Activated effector memory CD4-positive, alpha-beta T cell treated with Interleukin-2 at 50 U/mL for 16 hours (primary cell): ENCODE results near the gene TNFSF12.

Experiments used
- DNase-seq: peaks from one replicate; pipeline ENCODE4 v3.0.0-alpha.2; 2020

TNFSF12 gene, protein sequence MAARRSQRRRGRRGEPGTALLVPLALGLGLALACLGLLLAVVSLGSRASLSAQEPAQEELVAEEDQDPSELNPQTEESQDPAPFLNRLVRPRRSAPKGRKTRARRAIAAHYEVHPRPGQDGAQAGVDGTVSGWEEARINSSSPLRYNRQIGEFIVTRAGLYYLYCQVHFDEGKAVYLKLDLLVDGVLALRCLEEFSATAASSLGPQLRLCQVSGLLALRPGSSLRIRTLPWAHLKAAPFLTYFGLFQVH

DNA sequence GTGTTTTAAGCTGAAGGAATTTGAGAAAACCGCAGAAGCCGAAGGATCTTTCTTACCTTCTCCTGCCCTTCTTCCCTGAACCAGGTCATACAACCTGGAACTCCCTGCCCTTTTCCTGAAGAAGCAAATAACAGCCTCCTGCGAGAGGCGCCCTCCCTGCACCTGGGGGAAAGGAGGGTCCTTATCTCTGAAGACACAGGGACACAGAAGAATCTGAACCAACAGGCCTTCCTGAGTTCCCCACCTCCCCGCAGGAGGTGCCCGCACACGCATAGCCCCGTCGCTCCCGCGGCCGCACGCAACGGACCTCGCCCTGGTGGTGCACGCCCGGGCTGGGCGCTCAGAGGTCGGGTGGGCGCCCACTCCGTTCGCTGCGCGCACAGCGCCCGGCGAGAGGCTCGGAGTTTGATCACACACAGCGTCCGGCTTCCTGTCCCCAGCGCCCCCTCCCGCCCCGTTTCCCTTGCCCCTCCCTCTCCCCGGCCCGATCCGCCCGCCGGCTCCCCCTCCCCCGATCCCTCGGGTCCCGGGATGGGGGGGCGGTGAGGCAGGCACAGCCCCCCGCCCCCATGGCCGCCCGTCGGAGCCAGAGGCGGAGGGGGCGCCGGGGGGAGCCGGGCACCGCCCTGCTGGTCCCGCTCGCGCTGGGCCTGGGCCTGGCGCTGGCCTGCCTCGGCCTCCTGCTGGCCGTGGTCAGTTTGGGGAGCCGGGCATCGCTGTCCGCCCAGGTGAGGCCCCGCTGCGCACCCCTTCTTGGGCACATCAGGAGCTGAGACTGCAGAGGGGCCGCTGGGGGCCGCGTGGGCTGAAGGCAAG is at the start of gene TNFSF12:
Gene TNFSF12, plus strand, starts transcription at position 474 of the 816 bp plus-strand sequence. Its CDS starts 96 bp downstream, at position 570.
- DNase-seq = peak; percentile 57

DNA sequence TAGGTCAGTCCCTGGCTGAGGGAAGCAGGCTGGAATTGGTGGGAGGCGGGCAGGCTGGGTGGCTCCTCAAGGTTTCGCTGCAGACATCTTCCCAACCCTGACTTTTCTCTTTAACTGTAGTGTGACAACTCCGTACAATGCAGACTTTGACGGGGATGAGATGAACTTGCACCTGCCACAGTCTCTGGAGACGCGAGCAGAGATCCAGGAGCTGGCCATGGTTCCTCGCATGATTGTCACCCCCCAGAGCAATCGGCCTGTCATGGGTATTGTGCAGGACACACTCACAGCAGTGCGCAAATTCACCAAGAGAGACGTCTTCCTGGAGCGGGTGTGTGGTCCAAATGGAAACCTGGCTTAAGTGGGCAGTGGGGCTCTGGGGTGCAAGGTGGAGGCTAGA is 49.7 kb upstream of the TNFSF12 start:
- no peak for DNase-seq

DNA sequence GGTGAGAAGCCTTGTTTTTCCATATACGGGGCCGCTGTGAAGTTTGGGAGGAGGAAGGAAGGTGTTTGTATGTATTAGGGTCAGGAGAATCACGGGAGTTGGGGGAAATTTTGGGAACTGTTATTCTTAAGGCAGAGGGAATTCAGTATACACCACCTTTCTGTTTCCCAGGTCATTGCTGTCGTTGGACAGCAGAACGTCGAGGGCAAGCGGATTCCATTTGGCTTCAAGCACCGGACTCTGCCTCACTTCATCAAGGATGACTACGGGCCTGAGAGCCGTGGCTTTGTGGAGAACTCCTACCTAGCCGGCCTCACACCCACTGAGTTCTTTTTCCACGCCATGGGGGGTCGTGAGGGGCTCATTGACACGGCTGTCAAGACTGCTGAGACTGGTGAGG is 47.1 kb upstream of the TNFSF12 start:
- no peak for DNase-seq

DNA sequence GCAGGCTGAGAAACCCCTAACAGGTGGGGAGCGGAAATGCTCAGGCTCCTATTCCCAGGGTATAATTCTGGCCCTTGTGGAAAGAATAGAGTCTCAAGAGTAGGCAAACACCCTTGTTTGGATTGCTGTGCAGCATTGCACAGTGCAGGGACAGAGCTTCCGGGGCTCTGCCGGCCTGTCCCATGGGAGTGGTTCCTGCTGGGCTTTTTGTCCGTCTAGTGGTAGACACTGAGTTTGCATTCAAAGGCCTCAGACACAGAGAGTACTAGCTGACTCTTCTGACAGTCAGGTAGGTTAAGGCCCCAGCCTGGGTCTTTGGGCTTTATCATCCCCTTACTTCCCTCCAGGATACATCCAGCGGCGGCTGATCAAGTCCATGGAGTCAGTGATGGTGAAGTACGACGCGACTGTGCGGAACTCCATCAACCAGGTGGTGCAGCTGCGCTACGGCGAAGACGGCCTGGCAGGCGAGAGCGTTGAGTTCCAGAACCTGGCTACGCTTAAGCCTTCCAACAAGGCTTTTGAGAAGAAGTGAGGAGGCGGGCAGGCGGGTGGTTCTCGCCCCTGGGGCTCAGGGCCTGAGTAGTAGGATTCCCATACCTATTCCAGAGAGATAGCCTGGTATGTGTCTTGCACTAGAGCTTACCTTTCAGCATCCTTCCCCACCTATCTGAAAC is 46.5 kb upstream of the TNFSF12 start:
- DNase-seq = no peak

DNA sequence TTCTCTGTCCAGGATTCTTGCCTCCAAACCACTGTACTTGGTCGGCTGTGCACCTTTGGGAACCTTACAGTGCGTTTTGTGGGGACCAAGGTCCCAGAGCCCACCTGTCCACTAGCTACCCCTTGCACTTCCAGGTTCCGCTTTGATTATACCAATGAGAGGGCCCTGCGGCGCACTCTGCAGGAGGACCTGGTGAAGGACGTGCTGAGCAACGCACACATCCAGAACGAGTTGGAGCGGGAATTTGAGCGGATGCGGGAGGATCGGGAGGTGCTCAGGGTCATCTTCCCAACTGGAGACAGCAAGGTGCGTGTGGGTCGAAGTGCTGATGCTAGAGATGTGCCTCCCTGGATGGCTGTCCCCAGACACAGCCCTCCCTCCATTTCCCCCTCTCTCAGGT is 45.9 kb upstream of the TNFSF12 start:
- DNase-seq = no peak

GRCh38 chr17:7503521-7503920 is 45.3 kb upstream of the TNFSF12 start:
- no peak for DNase-seq

- DNase-seq = no peak
Measured at GRCh38 chr17:7508145-7508544, 40.7 kb upstream of the TNFSF12 start.

GRCh38 chr17:7508846-7509245 is 40.0 kb upstream of the TNFSF12 start:
- DNase-seq = no peak

DNA sequence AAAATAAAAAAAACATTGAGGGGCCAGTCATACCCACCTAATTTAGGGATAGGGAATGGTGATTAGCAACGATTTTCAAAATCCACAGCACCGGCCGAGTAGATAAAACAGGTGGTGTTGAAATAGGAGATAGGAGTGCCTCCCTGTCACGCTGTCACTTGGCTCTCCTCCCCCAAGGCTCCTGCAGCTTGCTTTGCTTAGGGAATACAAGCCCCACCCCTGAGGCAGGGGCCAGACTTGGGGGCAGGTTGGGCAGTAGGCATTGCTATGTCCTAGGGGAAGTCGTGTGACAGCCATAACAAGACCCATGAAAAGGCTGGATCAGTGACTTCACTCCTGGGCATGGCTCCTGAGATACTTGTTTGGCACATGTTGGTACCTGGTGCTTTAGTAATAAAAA is 38.9 kb upstream of the TNFSF12 start:
- no peak for DNase-seq

GRCh38 chr17:7511108-7511507 is 37.8 kb upstream of the TNFSF12 start:
- DNase-seq = no peak

- no peak for DNase-seq
Measured at GRCh38 chr17:7512105-7512504, 36.8 kb upstream of the TNFSF12 start.

GRCh38 chr17:7512824-7513540 is 35.9 kb upstream of the TNFSF12 start:
- no peak for DNase-seq

DNA sequence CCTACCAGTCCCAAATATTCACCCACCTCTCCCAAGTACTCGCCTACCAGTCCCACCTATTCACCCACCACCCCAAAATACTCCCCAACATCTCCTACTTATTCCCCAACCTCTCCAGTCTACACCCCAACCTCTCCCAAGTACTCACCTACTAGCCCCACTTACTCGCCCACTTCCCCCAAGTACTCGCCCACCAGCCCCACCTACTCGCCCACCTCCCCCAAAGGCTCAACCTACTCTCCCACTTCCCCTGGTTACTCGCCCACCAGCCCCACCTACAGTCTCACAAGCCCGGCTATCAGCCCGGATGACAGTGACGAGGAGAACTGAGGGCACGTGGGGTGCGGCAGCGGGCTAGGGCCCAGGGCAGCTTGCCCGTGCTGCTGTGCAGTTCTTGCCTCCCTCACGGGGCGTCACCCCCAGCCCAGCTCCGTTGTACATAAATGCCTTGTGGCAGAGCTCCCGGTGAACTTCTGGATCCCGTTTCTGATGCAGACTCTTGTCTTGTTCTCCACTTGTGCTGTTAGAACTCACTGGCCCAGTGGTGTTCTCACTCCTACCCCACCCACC is 34.9 kb upstream of the TNFSF12 start:
- no peak for DNase-seq

- DNase-seq = no peak
Measured at GRCh38 chr17:7515911-7516610, 32.8 kb upstream of the TNFSF12 start.

DNA sequence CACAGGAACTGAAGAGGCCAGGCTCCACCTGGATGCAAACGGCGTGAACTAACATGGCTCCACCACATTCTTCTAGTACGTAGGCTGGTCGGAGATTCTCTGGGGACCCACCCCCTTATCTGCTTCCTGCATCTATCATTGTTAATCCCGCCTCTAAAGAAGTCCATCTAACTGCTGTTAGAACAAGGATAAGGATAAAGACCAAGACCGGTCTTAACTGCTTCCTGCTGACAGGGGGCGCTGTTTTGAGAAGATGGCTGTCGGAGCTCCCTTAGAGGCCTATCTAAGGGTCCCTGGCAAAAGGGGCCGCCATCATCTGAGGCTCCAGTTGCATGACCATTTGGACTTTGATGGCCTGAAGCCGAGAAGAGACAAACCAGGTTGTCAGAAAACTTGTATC is 25.8 kb upstream of the TNFSF12 start:
- DNase-seq = peak; percentile 24

- no peak for DNase-seq
Measured at GRCh38 chr17:7528842-7529241, 20.0 kb upstream of the TNFSF12 start.

DNA sequence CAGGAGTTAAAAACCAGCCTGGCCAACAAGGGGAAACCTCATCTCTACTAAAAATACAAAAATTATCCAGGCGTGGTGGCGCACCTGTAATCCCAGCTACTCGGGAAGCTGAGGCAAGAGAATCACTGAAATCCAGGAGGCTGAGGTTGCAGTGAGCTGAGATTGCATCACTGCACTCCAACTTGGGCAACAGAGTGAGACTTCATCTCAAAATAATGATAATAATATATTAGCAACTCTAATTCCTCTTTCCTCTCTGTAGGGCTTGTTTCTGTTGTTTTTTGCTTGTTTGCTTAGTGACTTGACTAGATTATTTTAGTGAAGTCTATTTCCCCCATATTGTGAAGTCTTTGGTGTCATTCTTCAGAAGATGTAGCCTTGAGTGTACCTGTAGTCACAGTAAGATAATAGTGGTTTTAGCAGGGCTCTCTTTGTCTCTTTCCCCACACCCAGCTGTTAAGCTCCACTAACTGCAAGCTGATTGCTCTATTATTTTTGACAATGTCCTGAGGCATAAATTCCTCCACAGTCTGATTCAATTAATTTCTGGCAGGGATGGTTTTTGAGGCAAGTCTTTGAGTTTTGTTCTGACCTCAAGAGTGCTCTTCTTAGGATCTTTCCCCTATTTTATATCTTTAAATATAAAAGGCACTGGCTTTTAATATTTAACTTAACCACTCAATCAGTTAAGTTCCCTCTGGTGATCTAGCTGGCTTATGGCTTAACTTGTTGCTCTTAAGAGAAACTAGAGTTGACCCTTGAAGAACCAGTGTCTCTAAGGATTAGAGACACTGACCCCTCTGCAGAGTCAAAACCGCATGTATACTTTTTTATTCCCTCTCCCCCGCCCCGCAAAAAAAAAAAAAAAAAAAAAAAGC is 18.6 kb upstream of the TNFSF12 start:
- no peak for DNase-seq

DNA sequence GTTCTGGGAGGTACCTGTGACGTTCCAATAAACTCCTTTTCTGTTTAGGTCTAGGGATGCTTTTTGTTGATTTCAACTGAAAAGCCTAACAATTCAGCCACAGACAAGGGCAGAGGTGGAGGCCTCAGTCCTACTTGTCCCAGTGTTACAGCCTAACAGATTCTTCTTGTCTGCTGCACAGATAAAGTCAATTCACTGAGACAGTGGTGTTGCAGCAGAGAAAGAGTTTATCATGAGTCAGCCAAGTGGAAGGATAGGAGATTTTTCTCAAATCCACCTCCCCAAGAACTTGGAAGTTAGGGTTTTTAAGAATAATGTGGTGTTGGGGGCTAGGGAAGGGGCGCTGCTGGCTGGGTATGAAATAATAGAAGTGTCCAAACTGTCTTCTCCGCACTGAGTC is 10.8 kb upstream of the TNFSF12 start:
- DNase-seq = no peak

DNA sequence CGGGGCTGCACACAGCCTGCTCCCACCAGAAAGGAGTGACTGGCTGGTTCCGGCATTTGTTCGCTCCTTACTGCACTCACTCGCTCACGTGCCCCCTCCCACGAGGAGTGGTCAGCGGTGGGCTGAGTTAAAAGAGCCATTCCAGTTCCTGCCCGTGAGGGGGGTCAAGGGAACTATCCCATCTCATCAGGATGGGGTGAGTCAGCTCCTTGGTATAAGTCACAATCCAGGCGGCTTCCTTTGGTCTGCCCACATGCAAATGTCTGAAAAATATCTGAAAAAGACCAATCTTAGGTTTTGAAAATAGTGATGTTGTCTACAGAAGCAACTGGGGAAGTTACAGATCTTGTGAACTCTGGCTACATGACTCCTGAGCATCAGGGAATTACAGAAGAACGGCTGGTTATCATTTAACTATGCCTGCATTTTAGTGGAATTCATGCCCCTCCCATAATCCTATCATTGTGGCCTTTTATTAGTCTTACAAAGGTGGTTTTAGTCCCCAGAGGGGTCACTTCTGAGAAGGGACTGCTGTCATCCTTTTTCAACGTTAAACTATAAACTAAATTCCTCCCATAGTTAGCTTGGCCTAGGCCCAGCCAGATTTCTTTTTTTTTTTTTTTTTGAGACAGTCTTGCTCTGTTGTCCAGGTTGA is 9.8 kb upstream of the TNFSF12 start:
- DNase-seq = no peak

- no peak for DNase-seq
Measured at GRCh38 chr17:7541074-7541621, 7.7 kb upstream of the TNFSF12 start.
